GM21360 (cell line): ENCODE data around the gene KSR2.

Experiments used
- ATAC-seq: cut with Tn5 transposase; IDR thresholded peaks from one replicate; pipeline ENCODE4 v1.9.1; 2021; ENCODE audit warnings: mild to moderate bottlenecking, moderate library complexity; ENCODE audit not compliant: unreplicated experiment

KSR2 gene

DNA sequence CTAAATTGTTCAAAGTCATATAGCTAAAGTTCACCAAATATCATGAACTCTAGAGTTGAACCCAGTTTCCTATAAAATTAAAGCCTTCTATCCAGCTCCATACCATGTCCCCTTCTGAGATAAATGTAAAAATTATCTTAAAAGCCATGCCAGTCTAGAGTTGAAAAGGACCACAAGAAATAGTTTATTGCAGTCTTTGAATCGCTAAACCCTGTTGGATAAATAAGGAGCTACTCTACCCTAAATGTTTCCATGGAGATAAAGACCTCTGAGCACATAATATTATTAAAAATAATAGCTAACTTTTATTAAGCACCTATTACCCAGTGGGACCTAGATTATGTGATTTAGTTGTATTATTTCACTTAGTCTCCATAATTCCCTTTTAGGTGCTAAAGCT is 379.8 kb downstream of the KSR2 start:
- ATAC-seq: no peak

DNA sequence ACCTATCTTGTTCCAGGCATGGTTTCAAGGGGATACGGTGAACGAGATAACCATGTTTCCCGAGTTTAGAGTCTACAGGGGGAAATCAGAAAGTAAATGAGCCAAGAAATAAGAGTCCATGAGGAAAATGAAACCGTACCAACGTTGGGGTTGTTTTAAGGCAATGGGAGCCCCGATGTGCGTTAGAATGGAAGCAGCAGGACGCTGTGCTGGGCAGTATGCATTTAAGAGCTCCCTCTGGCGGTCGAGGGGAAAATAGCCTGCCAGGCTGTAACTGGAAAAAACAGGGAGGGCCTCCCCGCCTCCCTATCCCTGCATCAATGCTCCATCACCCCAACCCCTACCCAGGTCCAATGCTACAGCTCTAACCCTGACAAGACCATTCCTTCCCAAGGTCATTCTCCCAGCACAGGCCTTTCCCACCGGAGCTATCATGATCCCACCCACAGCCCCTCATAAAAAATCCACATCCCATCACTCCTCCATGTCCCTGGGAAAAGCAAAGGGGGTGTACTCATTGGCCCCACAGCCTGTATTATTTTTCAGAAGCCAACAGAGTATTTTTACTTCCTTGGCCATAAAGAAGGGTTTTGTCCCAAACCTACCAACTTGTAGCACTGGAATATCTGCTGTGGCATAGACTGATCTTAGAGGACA is 381.0 kb downstream of the KSR2 start:
- ATAC-seq: no peak

DNA sequence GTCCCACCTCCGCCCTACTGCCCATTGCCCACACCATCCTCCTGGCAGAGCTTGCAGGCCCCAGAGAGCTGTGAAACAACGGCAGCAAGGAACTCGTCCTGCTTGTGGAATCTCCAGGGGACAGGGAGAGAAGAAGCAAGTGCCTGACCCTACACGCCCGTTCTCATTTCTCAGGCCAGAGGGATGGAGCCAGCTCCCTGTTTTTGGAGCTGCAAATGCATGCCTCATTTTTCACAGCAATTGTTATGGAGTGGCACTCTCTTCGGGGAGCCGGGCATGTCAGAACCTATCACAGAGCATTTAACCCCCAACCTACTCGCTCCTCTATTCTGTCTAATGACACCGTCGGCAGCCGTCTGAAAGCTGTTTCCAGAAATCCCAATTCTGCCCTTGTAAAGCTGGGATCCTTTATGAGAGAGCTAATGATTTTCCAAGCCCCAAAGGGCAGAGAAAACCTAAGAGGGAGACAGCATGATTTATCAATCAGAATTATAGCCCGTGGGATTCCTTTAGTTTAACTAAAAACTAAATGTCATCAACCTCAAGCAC is 385.0 kb downstream of the KSR2 start:
- no peak for ATAC-seq

GRCh38 chr12:117583092-117583491 is 385.7 kb downstream of the KSR2 start:
- no peak for ATAC-seq

DNA sequence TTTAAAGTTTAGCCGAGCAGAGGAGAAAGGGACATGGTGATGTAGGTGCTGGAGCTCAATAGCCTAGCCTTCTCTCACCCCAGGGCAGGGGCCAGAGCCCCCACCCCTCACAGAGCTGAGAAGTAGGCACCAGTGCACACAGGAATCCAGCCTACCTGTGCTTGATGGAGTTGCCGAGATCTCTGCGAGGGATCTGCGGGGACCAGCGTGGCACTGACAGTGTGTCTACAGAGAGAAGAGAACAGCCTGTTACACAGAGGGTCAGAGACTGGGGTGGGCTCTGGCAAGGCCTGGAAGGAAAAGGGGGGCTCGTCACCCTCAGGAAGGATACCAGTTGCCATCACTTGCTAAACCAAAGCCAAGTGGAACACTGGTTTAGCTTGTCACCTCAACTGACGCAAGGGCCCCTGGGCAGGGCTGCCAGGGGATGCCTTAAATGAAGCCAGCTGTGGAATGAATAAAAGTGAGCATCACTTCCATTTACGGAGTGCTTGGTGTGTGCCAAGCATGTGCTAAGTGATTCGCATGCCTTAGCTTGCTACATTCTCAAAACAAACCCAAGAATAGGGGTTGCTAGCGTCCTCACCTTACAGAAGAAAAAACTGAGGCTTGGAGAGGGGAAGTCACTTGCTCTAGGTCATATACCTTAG is 386.5 kb downstream of the KSR2 start:
- ATAC-seq: no peak

- ATAC-seq: peak; percentile 67
Observed at GRCh38 chr12:117580718-117581062, 388.1 kb downstream of the KSR2 start.

GRCh38 chr12:117580015-117580717 is 388.6 kb downstream of the KSR2 start:
- ATAC-seq: no peak

DNA sequence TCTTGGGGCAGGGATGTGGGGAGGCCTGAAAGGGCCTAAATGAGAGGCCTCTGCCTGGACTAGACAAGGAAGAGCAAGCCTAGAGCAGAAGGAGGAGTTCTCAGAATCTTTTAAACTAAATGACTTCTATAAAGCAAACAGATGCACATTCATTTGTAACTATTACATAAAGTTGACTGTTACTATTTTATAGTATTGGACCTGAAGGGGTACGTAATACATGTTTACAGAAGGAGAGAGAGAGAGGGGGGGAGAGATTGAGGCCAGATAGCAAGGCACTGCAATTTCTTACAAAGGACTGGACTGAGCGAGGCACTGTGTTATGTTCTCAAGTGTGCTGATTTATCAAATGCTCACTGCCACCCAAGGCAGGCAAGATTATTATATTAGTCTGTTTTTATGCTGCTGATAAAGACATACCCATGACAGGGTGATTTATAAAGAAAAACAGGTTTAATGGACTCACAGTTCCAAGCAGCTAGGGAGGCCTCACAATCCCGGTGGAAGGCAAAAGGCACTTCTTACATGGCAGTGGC is 391.6 kb downstream of the KSR2 start:
- no peak for ATAC-seq

DNA sequence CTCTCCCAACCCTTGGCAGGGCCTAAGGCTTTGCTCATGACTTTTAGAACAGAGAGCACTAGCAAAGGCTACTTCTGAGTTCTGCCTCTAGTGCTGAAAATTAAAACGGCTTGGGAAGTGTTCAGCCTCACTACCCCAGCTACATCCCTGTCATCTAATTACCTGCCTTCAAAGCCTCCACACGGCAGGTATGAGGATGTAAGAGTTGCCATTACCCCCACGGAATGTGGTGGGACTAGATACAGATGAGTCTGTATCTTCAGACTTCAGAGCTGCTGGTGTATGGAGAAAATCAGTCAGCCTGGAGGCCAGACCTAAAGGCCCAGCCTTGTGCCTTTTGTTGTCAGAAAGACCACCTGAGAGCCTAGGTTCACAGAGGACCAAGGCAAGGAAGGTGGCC is 392.7 kb downstream of the KSR2 start:
- no peak for ATAC-seq

- ATAC-seq: no peak
Observed at GRCh38 chr12:117574655-117575054, 394.1 kb downstream of the KSR2 start.

DNA sequence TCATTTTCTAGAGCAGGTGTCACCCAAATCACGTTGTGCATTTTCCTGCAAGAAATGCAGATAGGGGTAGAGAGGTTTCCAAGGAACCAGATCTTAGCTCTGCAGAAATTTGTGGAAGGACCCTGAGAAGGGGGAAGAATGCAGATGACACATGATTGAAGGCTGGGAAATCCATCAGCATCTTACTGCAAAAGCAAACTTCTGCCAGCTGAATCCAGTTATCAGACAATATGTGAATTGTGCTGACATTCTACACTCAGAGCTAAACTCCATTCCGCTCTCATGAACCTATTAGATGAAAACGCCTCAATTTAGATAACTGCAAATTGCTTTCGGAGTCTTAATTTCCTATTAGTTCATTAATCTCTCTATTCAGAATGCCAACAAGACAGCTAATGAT is 396.0 kb downstream of the KSR2 start:
- no peak for ATAC-seq

DNA sequence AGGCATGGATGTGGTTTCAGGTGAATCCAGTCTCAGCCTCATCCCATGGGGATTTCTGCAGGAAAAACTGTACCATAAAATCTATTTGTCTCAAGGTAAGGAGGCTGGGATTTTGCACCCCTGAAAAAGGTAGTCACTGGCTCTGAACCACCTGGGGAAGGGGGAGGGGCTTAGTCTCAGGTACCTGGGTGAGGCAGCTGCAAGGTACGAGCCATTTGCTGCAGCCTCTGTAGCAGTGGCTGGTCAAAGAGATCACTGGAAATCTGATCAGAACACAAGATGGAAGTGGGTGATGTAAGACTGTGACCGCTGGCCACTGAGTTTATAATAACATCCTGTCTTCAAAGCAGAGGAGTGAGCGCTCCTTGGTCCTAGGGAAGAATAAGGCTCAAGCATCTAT is 397.5 kb downstream of the KSR2 start:
- ATAC-seq: no peak

GRCh38 chr12:117570608-117571007 is 398.2 kb downstream of the KSR2 start:
- no peak for ATAC-seq

GRCh38 chr12:117567644-117568216 is 401.1 kb downstream of the KSR2 start:
- peak; percentile 89 for ATAC-seq

DNA sequence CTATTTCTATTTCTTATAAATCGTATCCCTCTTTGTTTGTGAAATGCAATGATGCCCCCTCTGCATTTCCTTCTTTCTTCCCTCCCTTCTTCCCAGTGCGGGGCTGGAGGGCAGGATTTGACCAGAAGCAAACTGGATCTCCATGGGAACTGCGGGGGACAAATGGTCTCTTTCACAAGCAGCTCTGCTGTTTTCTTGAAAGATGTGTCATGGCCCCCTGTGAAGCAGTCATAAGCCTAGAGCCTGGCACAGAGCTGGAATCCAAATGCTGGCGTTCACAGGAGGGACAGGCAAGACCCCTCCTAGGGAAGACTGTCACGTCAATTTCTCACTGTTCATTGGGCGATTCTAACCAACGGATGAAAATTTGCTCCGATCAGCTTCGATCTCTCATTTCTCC is 403.9 kb downstream of the KSR2 start:
- no peak for ATAC-seq

GRCh38 chr12:117563706-117564105 is 405.1 kb downstream of the KSR2 start:
- ATAC-seq: no peak

GRCh38 chr12:117563007-117563406 is 405.8 kb downstream of the KSR2 start:
- no peak for ATAC-seq

GRCh38 chr12:117561990-117562389 is 406.8 kb downstream of the KSR2 start:
- ATAC-seq: no peak

DNA sequence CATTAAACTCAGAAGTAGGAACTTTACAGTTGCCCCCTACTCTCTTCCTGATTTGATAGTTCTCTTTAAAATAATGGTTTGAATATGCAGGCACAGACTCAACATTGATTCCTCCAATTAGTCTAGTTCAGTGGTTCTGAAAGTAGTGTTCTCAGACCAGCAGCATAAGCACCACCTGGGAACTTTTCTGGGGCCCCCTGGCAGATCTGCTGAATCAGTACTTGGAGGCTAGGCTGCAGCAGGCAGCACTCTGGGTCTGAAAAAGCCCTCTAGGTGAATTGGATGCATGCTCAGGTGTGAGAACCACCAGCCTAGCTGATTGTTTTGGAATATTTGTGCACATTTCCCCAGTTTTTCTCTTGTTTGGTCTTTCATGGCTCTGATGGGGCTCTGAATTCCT is 408.8 kb downstream of the KSR2 start:
- ATAC-seq: no peak

DNA sequence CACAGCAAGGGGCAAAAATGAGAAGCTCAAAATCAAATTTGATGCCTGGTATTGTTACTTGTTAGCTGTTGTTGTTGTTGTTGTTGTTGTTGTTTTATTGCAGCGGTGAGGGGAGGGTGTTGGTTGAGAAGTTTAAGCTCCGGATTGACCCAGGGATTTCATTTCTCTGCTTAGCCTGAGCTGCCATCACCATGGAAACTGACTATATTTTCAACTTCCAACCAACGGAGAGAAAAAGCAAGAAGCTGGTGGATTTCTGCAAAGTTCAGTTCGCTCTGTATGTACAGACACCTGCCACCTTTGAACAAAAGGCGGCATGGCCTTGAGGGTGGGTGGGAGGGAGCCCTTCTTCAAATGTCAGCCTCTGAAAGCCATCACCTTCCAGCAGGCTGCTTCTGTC is 412.9 kb downstream of the KSR2 start:
- ATAC-seq: no peak

DNA sequence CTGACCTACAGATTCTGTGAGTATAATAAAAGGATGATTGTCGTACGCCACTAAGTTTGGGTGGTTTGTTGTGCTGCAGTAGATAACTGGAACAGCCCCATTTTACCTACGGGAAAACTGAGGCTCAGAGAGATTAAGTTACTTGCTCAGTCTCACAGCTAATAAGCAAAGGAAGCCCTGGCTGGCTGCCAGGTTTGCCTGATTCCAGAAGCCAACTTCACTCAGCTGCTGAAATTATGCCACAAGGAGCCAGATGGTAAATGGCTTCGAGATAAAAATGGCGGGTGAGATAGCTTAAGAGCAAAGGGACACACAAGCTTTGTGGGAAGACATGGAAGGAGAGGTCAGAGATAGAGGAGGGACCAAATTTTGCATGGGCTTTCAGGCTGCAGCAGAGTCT is 415.8 kb downstream of the KSR2 start:
- no peak for ATAC-seq
